ENCODE measurements around the gene DRC1.
"Not testable (repeated sequence)": the region's sequence is repeated elsewhere in the genome, so short reads cannot be mapped to it uniquely, and the experiment has no call there.

Gene DRC1

DNA sequence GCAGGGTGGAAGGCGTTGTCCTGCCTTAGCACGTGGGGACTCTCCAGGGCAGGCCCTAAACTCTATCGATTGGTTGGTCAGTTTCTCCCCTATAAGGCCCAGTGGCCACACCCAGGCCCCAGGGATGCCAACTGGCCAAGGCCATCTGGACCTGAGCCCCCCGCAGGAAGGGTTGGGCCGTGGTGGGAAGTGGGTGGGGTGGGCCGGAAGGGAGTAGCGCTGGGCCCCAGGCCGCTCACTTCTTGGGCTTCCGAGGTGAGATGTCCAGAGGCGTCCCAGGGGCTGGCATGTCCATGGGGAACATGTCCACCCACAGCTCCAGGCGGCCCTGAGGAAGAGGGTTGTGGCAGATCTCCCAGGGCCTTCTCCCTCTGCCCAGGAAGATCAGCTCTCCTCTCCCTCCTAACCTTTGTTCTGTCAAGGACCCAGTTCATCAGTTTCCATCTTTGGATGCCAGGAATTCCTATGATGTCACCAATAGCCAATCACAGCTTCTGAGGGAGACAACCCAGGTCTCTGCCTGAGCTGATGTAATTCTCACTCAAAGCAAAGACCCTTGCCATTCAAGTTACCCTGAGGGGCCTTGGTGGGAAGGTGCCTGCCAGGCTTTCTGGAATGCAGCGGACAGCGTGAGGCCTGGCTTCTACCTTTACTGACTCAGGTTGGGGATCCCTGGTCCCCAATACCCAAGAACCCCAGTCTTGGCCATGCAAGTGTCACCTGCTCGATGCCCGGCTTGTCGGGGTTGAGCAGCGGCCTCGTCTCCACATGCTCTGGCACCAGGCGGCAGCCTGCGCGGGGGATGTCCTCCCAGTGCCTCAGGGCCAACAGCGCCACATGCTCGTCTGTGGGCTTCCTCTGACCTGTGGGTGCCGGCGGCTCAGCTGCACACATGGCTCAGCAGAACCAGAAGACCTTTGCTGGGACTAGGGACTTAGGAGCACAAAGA is 61.8 kb downstream of the DRC1 start:
- no peak for DNase-seq (ENCODE audit: low spot score)
- TF ChIP-seq, protein P1, sequence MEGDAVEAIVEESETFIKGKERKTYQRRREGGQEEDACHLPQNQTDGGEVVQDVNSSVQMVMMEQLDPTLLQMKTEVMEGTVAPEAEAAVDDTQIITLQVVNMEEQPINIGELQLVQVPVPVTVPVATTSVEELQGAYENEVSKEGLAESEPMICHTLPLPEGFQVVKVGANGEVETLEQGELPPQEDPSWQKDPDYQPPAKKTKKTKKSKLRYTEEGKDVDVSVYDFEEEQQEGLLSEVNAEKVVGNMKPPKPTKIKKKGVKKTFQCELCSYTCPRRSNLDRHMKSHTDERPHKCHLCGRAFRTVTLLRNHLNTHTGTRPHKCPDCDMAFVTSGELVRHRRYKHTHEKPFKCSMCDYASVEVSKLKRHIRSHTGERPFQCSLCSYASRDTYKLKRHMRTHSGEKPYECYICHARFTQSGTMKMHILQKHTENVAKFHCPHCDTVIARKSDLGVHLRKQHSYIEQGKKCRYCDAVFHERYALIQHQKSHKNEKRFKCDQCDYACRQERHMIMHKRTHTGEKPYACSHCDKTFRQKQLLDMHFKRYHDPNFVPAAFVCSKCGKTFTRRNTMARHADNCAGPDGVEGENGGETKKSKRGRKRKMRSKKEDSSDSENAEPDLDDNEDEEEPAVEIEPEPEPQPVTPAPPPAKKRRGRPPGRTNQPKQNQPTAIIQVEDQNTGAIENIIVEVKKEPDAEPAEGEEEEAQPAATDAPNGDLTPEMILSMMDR (IDR thresholded peaks at IDR 0.05; ENCODE audit: extremely low read depth, missing control alignments): no peak

DNA sequence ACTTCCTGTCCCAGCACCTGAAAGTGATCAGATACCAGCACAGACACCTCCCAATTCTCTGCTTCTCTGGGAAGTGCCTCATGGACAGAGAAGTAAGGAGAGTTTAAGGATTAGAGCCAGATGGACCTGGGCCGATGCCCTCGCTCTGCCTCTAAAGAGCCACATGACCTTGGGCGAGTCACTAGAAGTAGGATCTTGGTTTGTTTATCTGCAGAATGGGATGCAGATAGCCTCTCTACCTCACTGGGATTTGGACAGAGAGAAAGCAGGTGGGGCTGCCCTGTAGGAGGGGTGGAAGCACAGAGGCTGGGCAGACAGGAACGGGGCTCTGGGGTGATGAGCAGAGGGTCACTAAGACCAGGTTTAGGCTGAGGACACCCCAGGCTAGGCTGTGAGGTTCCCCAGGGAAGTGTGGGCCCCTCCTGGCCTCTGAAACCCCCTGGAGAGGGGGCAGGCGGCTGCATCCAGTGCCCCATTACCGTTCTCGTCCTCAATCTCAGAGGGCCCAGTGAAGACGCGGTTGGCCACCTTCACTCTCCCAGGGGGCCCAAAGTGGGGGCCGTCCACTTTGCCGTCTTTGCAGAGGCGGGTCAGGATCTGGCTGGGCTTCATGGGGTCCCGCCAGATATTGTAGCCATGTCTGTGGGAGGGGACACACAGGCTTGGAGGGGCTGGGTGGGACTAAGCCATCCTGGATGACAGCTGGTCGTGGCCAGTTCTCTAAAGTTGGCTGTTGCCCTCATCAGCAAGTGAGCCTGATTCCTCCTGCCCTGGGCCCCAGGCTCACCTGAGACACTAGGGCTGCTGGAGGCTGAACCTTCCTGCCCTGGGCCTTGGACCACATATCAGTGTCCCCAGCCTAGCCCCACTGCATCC is 62.9 kb downstream of the DRC1 start:
- no peak for DNase-seq (ENCODE audit: low spot score)
- TF ChIP-seq, protein P1 (IDR thresholded peaks at IDR 0.05; ENCODE audit: extremely low read depth, missing control alignments): no peak

DNA sequence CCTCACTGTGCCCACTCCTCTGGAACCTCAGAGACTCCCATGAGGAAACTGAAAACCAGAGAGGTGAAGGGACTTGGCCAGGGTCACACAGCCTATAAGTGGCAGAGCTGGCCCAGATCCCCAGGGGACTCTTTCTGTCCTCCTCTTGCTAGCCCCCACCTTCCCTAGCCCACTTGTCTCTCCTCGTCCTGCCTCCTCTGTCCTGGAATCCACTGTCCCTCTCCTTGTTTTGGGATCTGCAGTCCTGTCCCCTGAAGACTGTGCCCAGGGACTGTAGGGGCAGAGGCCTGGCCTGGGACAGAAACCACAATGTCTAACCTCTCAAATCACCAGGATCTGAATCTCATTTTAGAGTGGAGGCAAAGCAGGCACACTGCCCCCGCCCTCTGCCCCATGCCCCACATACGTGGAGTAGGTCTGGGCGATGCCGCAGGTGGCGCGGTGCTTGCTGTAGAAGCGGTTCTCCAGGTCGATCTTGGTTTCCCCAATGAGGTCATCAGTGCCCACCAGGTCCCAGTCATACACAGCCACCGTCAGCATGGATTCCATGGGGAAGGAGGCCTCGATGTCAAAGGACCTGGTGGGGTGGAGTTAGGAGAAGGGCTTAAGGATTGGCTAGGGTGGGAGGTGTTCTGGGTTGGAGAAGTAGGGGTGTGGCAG is 63.7 kb downstream of the DRC1 start:
- TF ChIP-seq, protein P1 (IDR thresholded peaks at IDR 0.05; ENCODE audit: extremely low read depth, missing control alignments): no peak
- DNase-seq (ENCODE audit: low spot score): no peak

DNA sequence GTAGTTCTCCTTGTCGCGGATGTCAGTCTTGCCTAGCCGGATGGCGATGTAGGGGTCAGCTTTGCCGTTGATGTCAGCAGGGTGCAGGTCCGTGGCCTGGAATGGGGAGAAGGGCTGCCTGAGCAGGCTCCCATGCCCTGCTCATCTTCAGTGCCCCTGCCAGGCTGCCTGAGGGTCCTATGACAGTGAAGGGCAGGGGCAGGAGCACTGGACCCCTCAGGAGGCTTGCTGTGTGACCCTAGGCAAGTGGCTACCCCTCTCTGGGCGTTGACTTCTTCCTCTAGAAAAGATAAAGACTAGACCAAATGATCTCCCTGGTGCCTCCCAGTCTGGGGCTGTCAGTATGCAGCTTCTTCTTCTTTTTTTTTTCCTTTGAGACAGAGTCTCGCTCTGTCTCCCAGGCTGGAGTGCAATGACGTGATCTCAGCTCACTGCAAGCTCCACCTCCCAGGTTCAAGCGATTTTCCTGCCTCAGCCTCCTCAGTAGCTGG is 64.3 kb downstream of the DRC1 start:
- no peak for DNase-seq (ENCODE audit: low spot score)
- TF ChIP-seq, protein P1 (IDR thresholded peaks at IDR 0.05; ENCODE audit: extremely low read depth, missing control alignments): no peak

DNA sequence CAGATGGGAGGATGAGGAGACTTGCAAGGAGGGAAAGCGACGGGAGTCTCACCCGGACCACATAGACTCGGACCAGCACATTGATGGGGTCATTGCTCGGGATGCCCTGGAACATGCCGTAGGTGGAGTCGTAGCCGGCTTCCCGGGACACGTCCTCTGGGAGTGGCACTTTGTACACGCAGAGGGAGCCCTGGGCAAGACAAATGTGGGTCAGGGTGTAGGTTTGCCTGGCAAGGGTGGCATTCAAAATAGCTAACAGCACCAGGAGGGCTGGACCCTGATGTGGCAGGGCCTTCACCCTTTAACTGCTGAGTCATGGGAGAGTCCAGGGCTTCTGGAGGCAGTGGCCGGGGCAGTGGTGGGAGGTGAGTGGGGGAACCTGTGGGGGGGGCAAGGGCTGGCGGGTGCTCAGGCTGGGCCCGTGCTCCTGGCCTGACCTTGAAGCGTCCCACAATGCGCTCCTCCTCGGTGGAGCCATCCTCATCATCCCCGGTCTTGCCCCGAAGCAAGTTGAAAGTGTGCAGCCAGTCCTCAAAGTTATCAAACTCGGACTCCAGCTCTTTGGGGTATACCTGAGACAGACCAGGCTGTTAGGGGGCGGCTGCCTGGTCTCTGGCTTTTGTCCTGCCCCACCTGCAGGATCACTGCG is 65.1 kb downstream of the DRC1 start:
- TF ChIP-seq, protein P1 (IDR thresholded peaks at IDR 0.05; ENCODE audit: extremely low read depth, missing control alignments): no peak
- DNase-seq (ENCODE audit: low spot score): no peak

DNA sequence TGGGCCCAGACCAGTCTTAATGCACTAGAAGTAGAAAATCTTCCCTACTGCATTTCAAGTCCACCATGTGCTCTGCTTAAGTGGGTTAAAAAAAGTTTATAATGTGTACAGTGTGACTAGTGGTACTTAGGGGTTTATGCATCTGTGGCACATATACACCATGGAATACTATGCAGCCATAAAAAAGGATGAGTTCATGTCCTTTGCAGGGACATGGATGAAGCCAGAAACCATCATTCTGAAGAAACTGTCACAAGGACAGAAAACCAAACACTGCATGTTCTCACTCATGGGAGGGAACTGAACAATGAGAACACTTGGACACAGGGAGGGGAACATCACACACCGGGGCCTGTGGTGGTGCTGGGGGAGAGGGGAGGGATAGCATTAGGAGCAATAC is 66.8 kb downstream of the DRC1 start:
- DNase-seq (ENCODE audit: low spot score): not testable (repeated sequence)

DNA sequence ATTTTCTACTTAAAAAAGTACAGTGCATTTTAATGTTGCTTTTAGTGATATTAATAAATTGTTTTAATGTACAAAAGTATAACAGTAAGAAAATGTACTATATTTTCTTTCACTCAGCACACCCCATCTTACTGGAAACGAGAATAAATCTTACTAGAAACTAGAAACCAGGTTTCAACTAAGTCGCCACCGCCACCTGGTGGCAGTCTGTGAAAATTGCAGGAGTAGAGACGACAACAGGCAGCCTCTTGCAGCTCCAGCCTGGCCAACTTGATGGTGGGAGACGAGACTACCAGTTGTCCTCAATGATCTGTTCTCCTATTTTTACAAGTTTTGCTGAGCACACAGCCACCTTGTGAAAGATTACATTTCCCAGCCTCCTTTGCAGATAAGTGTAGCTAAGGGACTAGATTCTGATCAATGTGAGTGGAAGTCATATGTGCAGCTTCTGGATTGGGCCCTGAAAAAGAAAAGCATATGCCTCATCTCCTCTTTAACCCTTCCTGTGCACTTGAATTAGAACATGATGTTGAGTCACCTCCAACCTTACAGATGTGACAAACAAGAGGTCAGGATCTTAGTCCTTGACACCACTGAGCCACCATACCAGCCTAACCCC is 67.5 kb downstream of the DRC1 start:
- peak; percentile 80 for DNase-seq (ENCODE audit: low spot score)
- TF ChIP-seq, protein P1 (IDR thresholded peaks at IDR 0.05; ENCODE audit: extremely low read depth, missing control alignments): peak; percentile 61
